ENCODE data around the gene PSEN1. TPM values are rescaled to one million over a fixed set of nuclear protein-coding genes. Genes with fewer than 3 reads are reported as not detected.

Gene PSEN1
- total RNA-seq, 1 donor from 2014 or later: 69.2 TPM

DNA sequence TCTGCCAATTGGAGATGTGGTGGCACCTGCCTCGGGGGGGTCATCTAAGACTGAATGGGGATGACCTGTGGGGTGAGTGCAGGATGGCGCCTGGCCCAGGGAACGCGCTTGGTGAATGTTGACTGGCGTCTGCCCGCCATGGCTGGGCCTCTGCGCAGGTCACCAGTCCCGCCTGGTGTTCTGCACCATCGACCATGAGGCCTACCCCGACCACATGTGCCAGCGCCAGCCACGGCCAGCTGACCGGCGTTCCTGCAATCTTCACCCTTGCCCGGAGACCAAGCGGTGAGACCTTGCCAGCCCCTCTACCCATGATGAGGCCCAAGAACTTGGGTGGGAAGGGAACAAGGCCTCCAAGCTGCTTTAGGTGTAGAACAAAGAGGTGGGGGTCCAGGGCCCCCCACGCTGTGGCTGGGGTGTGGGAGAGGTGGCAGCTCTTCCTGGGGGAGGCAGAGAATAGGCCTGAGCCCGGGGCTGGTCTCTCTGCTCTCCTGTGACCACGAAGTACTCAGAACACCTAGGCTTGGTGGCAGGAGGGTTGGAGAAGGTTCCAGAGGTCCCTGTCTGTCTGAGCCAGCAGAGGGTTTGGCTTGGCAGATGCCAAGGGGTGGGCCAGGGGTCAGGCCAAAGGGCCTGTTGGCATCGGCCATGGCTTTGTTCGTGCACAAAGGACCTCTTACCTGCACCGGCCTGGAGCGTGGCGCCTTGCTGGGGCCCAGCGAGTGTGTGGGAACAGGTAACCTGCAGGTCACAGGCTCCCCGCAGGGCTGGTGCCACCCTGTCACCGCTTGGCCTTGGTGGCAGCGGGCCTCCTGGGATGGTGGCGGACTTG lies 116.4 kb downstream of the PSEN1 start:
- ATAC-seq (no peak), DNase-seq (no peak)
- no peaks in the 10 kb centered on the region for H3K4me1 ChIP-seq
- no peaks in the 10 kb centered on the region for H3K36me3 ChIP-seq
- TF ChIP-seq, protein P1, sequence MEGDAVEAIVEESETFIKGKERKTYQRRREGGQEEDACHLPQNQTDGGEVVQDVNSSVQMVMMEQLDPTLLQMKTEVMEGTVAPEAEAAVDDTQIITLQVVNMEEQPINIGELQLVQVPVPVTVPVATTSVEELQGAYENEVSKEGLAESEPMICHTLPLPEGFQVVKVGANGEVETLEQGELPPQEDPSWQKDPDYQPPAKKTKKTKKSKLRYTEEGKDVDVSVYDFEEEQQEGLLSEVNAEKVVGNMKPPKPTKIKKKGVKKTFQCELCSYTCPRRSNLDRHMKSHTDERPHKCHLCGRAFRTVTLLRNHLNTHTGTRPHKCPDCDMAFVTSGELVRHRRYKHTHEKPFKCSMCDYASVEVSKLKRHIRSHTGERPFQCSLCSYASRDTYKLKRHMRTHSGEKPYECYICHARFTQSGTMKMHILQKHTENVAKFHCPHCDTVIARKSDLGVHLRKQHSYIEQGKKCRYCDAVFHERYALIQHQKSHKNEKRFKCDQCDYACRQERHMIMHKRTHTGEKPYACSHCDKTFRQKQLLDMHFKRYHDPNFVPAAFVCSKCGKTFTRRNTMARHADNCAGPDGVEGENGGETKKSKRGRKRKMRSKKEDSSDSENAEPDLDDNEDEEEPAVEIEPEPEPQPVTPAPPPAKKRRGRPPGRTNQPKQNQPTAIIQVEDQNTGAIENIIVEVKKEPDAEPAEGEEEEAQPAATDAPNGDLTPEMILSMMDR (IDR thresholded peaks at IDR 0.05): no peak
- no peaks in the 10 kb centered on the region for H3K9me3 ChIP-seq
- H3K4me3 ChIP-seq: no peak overlapping the region
- H3K27me3 ChIP-seq (ENCODE audit: low read depth): no peaks in the 10 kb centered on the region
- intact Hi-C loops (cut with DNase I): no loop called here
- H3K27ac ChIP-seq: no peak overlapping the region

DNA sequence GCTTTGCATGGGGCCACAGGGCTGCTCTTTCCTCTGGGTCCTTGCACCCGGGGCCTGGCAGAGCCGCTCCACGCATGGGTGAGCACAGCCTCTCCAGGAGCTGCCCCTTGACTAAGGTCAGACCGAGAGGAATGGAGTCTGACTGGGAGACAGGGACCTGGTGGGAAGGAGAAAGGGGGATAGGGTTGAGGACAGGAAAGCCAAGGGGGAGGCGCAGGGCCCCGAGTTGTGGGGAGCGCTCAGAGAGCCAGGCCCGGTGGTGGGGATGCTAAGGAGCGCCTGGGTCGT lies 117.0 kb downstream of the PSEN1 start:
- DNase-seq: no peak
- TF ChIP-seq, protein P1 (IDR thresholded peaks at IDR 0.05): no peak
- no peak overlapping the region for H3K27ac ChIP-seq

DNA sequence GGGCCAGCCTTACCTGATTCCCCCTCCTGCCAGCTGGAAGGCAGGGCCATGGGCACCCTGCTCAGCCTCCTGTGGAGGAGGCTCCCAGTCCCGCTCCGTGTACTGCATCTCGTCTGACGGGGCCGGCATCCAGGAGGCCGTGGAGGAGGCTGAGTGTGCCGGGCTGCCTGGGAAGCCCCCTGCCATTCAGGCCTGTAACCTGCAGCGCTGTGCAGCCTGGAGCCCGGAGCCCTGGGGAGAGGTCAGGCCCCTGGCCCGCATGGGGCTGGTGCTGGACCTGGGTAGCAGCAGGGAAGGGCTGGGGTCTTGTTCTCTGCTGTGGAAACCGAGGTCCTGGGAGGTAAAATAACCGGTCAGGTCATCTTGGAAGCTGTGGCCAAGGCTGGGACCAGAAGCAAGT lies 117.4 kb downstream of the PSEN1 start:
- no peak overlapping the region for H3K27ac ChIP-seq
- TF ChIP-seq, protein P1 (IDR thresholded peaks at IDR 0.05): no peak
- intact Hi-C loops (cut with DNase I): no loop called here
- H3K4me1 ChIP-seq: no peaks in the 10 kb centered on the region
- no peak overlapping the region for H3K4me3 ChIP-seq
- DNase-seq (no peak), ATAC-seq (no peak)
- H3K9me3 ChIP-seq: no peaks in the 10 kb centered on the region
- no peaks in the 10 kb centered on the region for H3K27me3 ChIP-seq (ENCODE audit: low read depth)
- H3K36me3 ChIP-seq: no peaks in the 10 kb centered on the region

More for the DNA sequence above, 117.0 kb downstream of the PSEN1 start:
- Histone ChIP-seq H3K36me3 (no peaks in the 10 kb centered on the region), H3K4me1 (no peaks in the 10 kb centered on the region), H3K4me3 (no peak overlapping the region), H3K27me3 (ENCODE audit: low read depth) (no peaks in the 10 kb centered on the region), H3K9me3 (no peaks in the 10 kb centered on the region)
- ATAC-seq: no peak
- intact Hi-C loops (cut with DNase I): no loop called here

DNA sequence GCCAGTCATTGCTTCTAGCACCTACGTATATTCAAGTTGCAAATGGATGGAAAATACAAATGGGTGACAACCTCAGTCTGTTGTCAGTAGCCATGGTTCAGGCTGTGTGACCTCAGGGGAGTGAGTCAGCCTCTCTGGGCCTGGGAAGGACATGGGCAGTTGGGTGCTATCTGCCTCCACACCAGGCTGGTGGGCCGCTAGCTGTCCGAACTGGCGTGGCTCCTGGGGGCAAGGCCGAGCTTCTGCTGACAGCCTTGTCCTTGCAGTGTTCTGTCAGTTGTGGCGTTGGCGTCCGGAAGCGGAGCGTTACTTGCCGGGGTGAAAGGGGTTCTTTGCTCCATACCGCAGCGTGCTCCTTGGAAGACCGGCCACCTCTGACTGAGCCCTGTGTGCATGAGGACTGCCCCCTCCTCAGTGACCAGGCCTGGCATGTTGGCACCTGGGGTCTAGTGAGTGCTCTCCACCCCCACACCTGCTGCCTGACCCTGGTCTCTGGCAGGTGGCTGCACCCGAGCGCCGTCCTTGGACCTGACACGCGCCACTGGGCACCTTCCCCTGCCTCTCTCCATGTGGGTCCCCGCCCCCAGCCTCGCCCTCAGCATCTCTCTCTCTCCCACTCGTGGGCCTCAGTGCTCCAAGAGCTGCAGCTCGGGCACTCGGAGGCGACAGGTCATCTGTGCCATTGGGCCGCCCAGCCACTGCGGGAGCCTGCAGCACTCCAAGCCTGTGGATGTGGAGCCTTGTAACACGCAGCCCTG lies 118.1 kb downstream of the PSEN1 start:
- no peaks in the 10 kb centered on the region for H3K36me3 ChIP-seq
- no peaks in the 10 kb centered on the region for H3K9me3 ChIP-seq
- no peak for DNase-seq

DNA sequence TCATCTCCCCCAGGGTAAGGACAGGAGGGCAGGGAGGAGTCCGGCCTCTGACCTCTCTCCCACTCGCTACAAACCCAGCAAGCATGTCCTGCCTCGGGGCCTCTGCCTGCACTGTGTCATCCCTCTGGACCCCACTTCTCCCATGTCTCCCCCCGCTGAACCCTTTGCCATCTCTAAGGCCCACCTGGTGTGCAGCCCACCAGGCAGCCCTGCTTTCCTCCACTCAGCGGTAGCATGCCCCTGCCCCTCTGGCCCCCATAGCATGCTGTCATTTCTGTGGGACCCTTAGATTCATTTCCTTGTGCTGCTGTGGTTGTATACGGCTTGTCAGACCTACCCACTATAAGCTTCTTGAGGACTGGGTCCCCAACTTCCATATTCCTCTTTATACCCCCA lies 118.7 kb downstream of the PSEN1 start:
- no peak for DNase-seq
- TF ChIP-seq, protein P1 (IDR thresholded peaks at IDR 0.05): no peak

More for the DNA sequence above, 118.1 kb downstream of the PSEN1 start:
- ATAC-seq: no peak
- no peaks in the 10 kb centered on the region for H3K4me1 ChIP-seq
- no peak overlapping the region for H3K27ac ChIP-seq
- TF ChIP-seq, protein P1 (IDR thresholded peaks at IDR 0.05): no peak
- intact Hi-C loops (cut with DNase I): no loop called here
- no peak overlapping the region for H3K4me3 ChIP-seq
- H3K27me3 ChIP-seq (ENCODE audit: low read depth): no peaks in the 10 kb centered on the region

More for the DNA sequence above, 118.7 kb downstream of the PSEN1 start:
- Histone ChIP-seq H3K36me3 (no peaks in the 10 kb centered on the region), H3K4me1 (no peaks in the 10 kb centered on the region), H3K27ac (no peak overlapping the region), H3K27me3 (ENCODE audit: low read depth) (no peaks in the 10 kb centered on the region), H3K4me3 (no peak overlapping the region), H3K9me3 (no peaks in the 10 kb centered on the region)
- ATAC-seq: no peak
- intact Hi-C loops (cut with DNase I): no loop called here
